DOHH2 (cell line): ENCODE measurements around the gene CYP4F12.

Experiments used
- CTCF ChIP-seq: fragments of 200-600 bp; sonication (generic); IDR thresholded peaks from one replicate; pipeline ENCODE4 v1.5.1; 2014; ENCODE audit warnings: antibody characterized with exemption, mild to moderate bottlenecking, low read depth, low read length; ENCODE audit not compliant: poor library complexity, severe bottlenecking
- EZH2phosphoT487 ChIP-seq: fragments of 200-600 bp; sonication (generic); IDR thresholded peaks from 2 replicates; pipeline ENCODE4 v1.6.1; 2017; ENCODE audit warnings: borderline replicate concordance, mild to moderate bottlenecking, antibody characterized with exemption, low read length, moderate library complexity, mixed read lengths

DNA sequence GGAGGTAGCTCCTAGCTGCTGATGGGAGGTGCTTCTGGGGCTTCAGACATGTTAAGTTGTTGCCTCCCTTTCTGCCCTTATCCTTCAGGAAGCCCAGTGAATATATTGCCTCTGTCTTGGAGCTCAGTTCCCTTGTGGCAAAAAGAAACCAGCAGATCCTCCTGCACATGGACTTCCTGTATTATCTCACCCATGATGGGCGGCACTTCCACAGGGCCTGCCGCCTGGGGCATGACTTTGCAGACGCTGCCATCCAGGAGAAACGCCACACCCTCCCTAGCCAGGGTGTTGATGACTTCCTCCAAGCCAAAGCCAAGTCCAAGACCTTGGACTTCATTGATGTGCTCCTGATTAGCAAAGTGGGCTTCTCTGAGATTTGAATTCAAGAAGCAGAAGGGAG, 6.0 kb upstream of the CYP4F12 start:
- no peak for TF ChIP-seq CTCF
- no peak for TF ChIP-seq EZH2phosphoT487
